Esophagus muscularis mucosa (tissue), 4 donors: ENCODE data around the gene SPTBN4. TPM values are rescaled to one million over a fixed set of nuclear protein-coding genes. Genes with fewer than 3 reads are reported as not detected.
"Not testable (repeated sequence)": the region's sequence is repeated elsewhere in the genome, so short reads cannot be mapped to it uniquely, and the experiment has no call there.

Source experiments
- DNase-seq: peaks from one replicate; pipeline ENCODE4 v3.0.0-alpha.2; 2017; ENCODE audit errors: extremely low spot score
- H3K27ac ChIP-seq, 4 donors: fragments of 200-600 bp; sonication (generic); replicated peaks in 1 of 4; 1 replicate in 3 of 4; 2 replicates in 1 of 4; pipeline ENCODE4 v1.5.1; 2016 to 2019; ENCODE audit warnings: mild to moderate bottlenecking in 1 of 4
- H3K27me3 ChIP-seq, 4 donors: fragments of 200-600 bp; sonication (generic); one replicate each; pipeline versions ENCODE4 v1.5.1 to v1.6.0; 2016 to 2019
- H3K36me3 ChIP-seq, 4 donors: fragments of 200-600 bp; sonication (generic); one replicate each; pipeline ENCODE4 v1.5.1; 2016 to 2019
- H3K4me1 ChIP-seq, 4 donors: fragments of 200-600 bp; sonication (generic); one replicate each; pipeline ENCODE4 v1.5.1; 2016 to 2019
- H3K4me3 ChIP-seq, 4 donors: fragments of 200-600 bp; sonication (generic); 1 replicate in 2 of 4; 2 replicates in 2 of 4; pipeline ENCODE4 v1.5.1; 2016 to 2019; ENCODE audit warnings: mild to moderate bottlenecking in 4 of 4, moderate library complexity in 1 of 4
- H3K9me3 ChIP-seq, 4 donors: fragments of 200-600 bp; sonication (generic); 1 replicate in 3 of 4; 2 replicates in 1 of 4; pipeline ENCODE4 v1.5.1; 2016 to 2019
- CTCF ChIP-seq, 3 experiments: fragments of 200-600 bp in 2 of 3; fragments of 450-650 bp in 1 of 3; sonication (generic) in 2 of 3; IDR thresholded peaks; one replicate each; pipeline ENCODE4 v1.5.1; 2017 to 2019; ENCODE audit warnings: antibody characterized with exemption in 3 of 3, mild to moderate bottlenecking in 2 of 3, moderate library complexity in 1 of 3
- EP300 ChIP-seq: sonication (generic); formaldehyde crosslinking; IDR thresholded peaks from one replicate; pipeline ENCODE4 v1.6.1; 2017; ENCODE audit warnings: antibody characterized with exemption
- POLR2A ChIP-seq: fragments of 450-650 bp; IDR thresholded peaks from one replicate; pipeline ENCODE4 v1.6.1; 2017; ENCODE audit warnings: antibody characterized with exemption, moderate library complexity, mild to moderate bottlenecking, low read depth
- POLR2AphosphoS5 ChIP-seq, 2 donors: sonication (generic); formaldehyde crosslinking; IDR thresholded peaks; one replicate each; pipeline ENCODE4 v1.6.1; 2017; ENCODE audit warnings: antibody characterized with exemption in 2 of 2
- WGBS: methylation state at CpG from one replicate; pipeline ENCODE4 v1.1.5; 2018; 5-methylcytosine and 5-hydroxymethylcytosine counted together
- intact Hi-C: fragments of 100-400 bp; cut with DNase I; formaldehyde crosslinking; loops from one replicate; pipeline ENCODE4 v1.15.1; 2023
- total RNA-seq, 4 donors: library from RNA; depleted of rRNA; stranded (reverse); fragments of >200 nt; gene quantifications; one replicate each; pipeline versions ENCODE4 v1.1.0 to v1.2.1, GENCODE V29; 2016

SPTBN4 gene
- total RNA-seq, 4 donors from 2014 or later = 2.1 to 6.4 (median 5.8) TPM

- Histone ChIP-seq H3K36me3 (peaks cover 0 to 20% (median 0%) of the 10 kb centered on the region in 4 donors), H3K4me3 (no peak overlapping the region), H3K4me1 (peaks cover 4 to 13% (median 12%) of the 10 kb centered on the region in 4 donors), H3K9me3 (no peaks in the 10 kb centered on the region), H3K27ac (no peak overlapping the region), H3K27me3 (peaks cover 0 to 41% (median 5%) of the 10 kb centered on the region in 4 donors)
- 93% methylated on average over 4 of the region's 4 CpGs for WGBS
- no peak for TF ChIP-seq EP300
- TF ChIP-seq POLR2A = no peak
- TF ChIP-seq CTCF (IDR thresholded peaks at IDR 0.05) = no peak
- TF ChIP-seq POLR2AphosphoS5 (IDR thresholded peaks at IDR 0.05) = no peak
- intact Hi-C loops = no loop called here
- DNase-seq = no peak
These were observed 47.0 kb downstream of the SPTBN4 start for GRCh38 chr19:40513741-40514315.

GRCh38 chr19:40517248-40517647 is 50.4 kb downstream of the SPTBN4 start:
- TF ChIP-seq POLR2AphosphoS5 (IDR thresholded peaks at IDR 0.05) (no peak), CTCF (IDR thresholded peaks at IDR 0.05) (no peak), POLR2A (no peak), EP300 (no peak)
- Histone ChIP-seq H3K4me1 (peaks cover 4 to 22% (median 19%) of the 10 kb centered on the region in 4 donors), H3K36me3 (peaks cover 0 to 15% (median 0%) of the 10 kb centered on the region in 4 donors), H3K9me3 (no peaks in the 10 kb centered on the region), H3K4me3 (no peak overlapping the region), H3K27me3 (peaks cover 0 to 50% (median 7%) of the 10 kb centered on the region in 4 donors), H3K27ac (no peak overlapping the region)
- intact Hi-C loops = no loop called here
- 93% methylated on average over 9 of the region's 9 CpGs for WGBS
- no peak for DNase-seq

- no peak for TF ChIP-seq POLR2A
- TF ChIP-seq CTCF (IDR thresholded peaks at IDR 0.05) = peak in 1 of 3 experiments; percentile 16
- intact Hi-C loops = no loop called here
These were observed 52.8 kb downstream of the SPTBN4 start for GRCh38 chr19:40519352-40520322.

GRCh38 chr19:40521276-40521675 is 54.5 kb downstream of the SPTBN4 start:
- 74% methylated on average over 8 of the region's 8 CpGs for WGBS
- H3K27ac ChIP-seq = no peak overlapping the region
- H3K36me3 ChIP-seq = peaks cover 0 to 11% (median 0%) of the 10 kb centered on the region in 4 donors
- TF ChIP-seq POLR2A = no peak
- no peak for TF ChIP-seq EP300
- TF ChIP-seq CTCF (IDR thresholded peaks at IDR 0.05) = peak in 2 of 3 experiments; percentile 9 to 31
- peaks cover 0 to 22% (median 3%) of the 10 kb centered on the region in 4 donors for H3K27me3 ChIP-seq
- no peak for DNase-seq
- no peak overlapping the region for H3K4me3 ChIP-seq
- H3K9me3 ChIP-seq = no peaks in the 10 kb centered on the region
- intact Hi-C loops = no loop called here
- H3K4me1 ChIP-seq = peaks cover 0 to 11% (median 7%) of the 10 kb centered on the region in 4 donors

More at GRCh38 chr19:40519352-40520322, 52.8 kb downstream of the SPTBN4 start:
- Histone ChIP-seq H3K4me1 (peaks cover 0 to 11% (median 7%) of the 10 kb centered on the region in 4 donors), H3K27ac (no peak overlapping the region), H3K4me3 (peak overlapping the region in 1 of 4 donors; percentile 27), H3K36me3 (peaks cover 0 to 15% (median 0%) of the 10 kb centered on the region in 4 donors), H3K9me3 (no peaks in the 10 kb centered on the region), H3K27me3 (peaks cover 0 to 30% (median 3%) of the 10 kb centered on the region in 4 donors)
- DNase-seq = no peak
- WGBS = 35% methylated on average over 17 of the region's 91 CpGs

- H3K36me3 ChIP-seq, H3K27ac ChIP-seq, H3K4me3 ChIP-seq, intact Hi-C loops, DNase-seq, H3K9me3 ChIP-seq: not testable (repeated sequence)
- WGBS = 92% methylated on average over 6 of the region's 6 CpGs
- Histone ChIP-seq H3K4me1 (peaks cover 0 to 11% (median 7%) of the 10 kb centered on the region in 4 donors), H3K27me3 (peaks cover 0 to 22% (median 3%) of the 10 kb centered on the region in 4 donors)
These were observed 55.1 kb downstream of the SPTBN4 start for GRCh38 chr19:40521900-40522299.
